Effector memory CD4-positive, alpha-beta T cell (primary cell): ENCODE data around the gene CNMD.

Experiments
- DNase-seq, 3 donors: peaks; one replicate each; pipeline ENCODE4 v3.0.0-alpha.2; 2020
- H3K27ac ChIP-seq: 2 replicates; pipeline ENCODE4 v1.7.0; 2013; ENCODE audit warnings: mild to moderate bottlenecking, low read length, moderate library complexity; ENCODE audit not compliant: insufficient read depth, poor library complexity, severe bottlenecking
- H3K27me3 ChIP-seq: replicated peaks from 2 replicates; pipeline ENCODE4 v1.7.0; 2013; ENCODE audit warnings: mild to moderate bottlenecking, low read length; ENCODE audit not compliant: insufficient read depth, control insufficient read depth, poor library complexity, severe bottlenecking
- H3K36me3 ChIP-seq: 2 replicates; pipeline ENCODE4 v1.7.0; 2013; ENCODE audit warnings: mild to moderate bottlenecking, low read length, moderate library complexity; ENCODE audit not compliant: control insufficient read depth, insufficient read depth
- H3K4me1 ChIP-seq: 2 replicates; pipeline ENCODE4 v1.7.0; 2013; ENCODE audit warnings: low read length, mild to moderate bottlenecking; ENCODE audit not compliant: control insufficient read depth, insufficient read depth, poor library complexity, severe bottlenecking
- H3K4me3 ChIP-seq: 2 replicates; pipeline ENCODE4 v1.7.0; 2013; ENCODE audit warnings: low read length, low read depth, mild to moderate bottlenecking; ENCODE audit not compliant: insufficient read depth, poor library complexity, severe bottlenecking
- H3K9me3 ChIP-seq: 2 replicates; pipeline ENCODE4 v1.7.0; 2013; ENCODE audit warnings: mild to moderate bottlenecking, low read length, moderate library complexity; ENCODE audit not compliant: control insufficient read depth

The CNMD gene

DNA sequence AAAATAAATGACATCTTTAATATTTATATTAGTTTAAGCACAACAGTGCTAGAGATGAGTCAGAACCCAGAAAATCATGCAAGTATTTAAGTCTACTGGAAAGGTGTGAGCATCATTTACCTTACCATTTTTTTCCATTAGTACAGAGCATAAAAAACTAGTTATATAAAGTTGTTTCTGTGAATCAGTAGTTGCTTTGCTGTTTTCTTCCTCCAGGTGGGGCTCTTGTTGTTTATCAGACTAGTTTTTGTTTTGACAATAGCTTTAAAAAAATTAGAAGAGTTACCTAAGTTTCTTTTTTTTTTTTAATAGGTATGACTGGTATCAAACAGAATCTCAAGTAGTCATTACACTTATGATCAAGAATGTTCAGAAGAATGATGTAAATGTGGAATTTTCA, 74.3 kb downstream of the CNMD start:
- Histone ChIP-seq H3K4me1 (no peaks in the 10 kb centered on the region), H3K27ac (no peak overlapping the region), H3K4me3 (no peak overlapping the region), H3K27me3 (no peaks in the 10 kb centered on the region), H3K36me3 (peaks cover 55% of the 10 kb centered on the region), H3K9me3 (no peaks in the 10 kb centered on the region)
- DNase-seq: no peak

DNA sequence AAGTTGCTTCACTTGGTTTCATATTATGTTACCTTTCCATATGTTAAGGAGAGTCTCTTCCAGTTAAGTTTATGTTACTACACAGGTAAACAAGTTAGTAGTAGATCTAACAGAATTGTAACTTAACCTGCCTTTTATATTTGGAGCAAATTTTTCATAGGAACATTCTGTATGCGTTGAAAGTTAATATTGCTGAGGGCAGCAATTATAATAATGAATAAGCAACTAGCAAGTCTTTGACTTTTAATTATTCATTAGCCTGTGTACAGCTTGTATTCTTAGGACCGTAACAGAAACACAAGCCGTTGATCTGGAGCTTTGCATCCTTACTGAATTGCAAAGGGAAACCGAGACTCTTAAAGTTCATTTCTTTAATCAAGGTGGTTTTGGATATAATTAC, 75.3 kb downstream of the CNMD start:
- Histone ChIP-seq H3K27ac (no peak overlapping the region), H3K9me3 (no peaks in the 10 kb centered on the region), H3K27me3 (no peaks in the 10 kb centered on the region), H3K4me1 (no peaks in the 10 kb centered on the region), H3K4me3 (no peak overlapping the region), H3K36me3 (peaks cover 55% of the 10 kb centered on the region)
- no peak for DNase-seq

DNA sequence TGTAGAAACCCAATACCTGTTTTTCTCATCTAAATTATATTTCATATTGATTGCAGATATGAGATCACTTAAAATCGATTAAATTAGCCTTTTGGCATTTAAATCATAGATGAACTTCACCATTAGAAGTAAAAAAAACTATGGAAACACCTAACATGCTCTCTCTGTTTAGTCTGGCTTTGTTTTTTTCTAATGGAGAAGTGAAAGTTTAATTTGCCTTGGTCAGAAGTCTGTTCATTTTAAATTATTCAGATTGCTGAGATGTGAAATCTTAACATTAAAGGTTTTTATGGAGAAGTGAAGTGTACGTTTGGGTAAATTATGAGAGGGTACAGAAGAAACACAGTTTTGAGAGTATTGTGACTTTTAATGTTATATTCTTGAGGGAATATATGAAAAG, 80.3 kb downstream of the CNMD start:
- H3K4me1 ChIP-seq: peaks cover 4% of the 10 kb centered on the region
- DNase-seq: no peak
- peaks cover 30% of the 10 kb centered on the region for H3K36me3 ChIP-seq
- no peaks in the 10 kb centered on the region for H3K27me3 ChIP-seq
- no peak overlapping the region for H3K4me3 ChIP-seq
- no peaks in the 10 kb centered on the region for H3K9me3 ChIP-seq
- no peak overlapping the region for H3K27ac ChIP-seq
